ENCODE data around the gene GSTM5. TPM values are rescaled to one million over a fixed set of nuclear protein-coding genes. Genes with fewer than 3 reads are reported as not detected.

Gene GSTM5
- total and polyA plus RNA-seq, 2 experiments from 2014 or later = 0.21 TPM; not detected in 1

DNA sequence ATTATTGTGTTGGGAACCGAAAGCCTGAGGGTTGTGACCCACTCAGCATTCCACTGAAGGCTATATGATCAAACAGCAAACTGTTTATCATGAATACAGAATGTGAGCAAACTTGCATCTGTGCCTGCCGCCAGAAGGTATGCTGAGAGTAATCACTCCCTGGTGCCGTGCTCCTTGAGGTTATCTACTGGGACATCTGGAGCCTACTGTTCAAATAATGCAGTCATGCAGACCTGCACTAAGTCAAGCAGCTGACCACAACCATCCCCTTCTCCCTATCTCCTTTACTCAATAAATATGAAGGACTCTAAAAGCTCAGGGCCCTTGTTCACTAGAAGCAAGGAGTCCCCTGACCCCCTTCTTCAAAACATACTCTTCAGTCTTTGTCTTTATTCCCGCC, 13.5 kb downstream of the GSTM5 start:
- no peak overlapping the region for H3K4me3 ChIP-seq
- no peak overlapping the region for H3K27ac ChIP-seq
- H3K36me3 ChIP-seq = no peaks in the 10 kb centered on the region
- H3K4me1 ChIP-seq (ENCODE audit: low read depth) = no peaks in the 10 kb centered on the region
- no peaks in the 10 kb centered on the region for H3K27me3 ChIP-seq
- H3K9me3 ChIP-seq (ENCODE audit: low read depth) = no peaks in the 10 kb centered on the region
- DNase-seq (ENCODE audit: low read depth in 1 of 2, low spot score in 1 of 2) = no peak
- TF ChIP-seq, protein P1, sequence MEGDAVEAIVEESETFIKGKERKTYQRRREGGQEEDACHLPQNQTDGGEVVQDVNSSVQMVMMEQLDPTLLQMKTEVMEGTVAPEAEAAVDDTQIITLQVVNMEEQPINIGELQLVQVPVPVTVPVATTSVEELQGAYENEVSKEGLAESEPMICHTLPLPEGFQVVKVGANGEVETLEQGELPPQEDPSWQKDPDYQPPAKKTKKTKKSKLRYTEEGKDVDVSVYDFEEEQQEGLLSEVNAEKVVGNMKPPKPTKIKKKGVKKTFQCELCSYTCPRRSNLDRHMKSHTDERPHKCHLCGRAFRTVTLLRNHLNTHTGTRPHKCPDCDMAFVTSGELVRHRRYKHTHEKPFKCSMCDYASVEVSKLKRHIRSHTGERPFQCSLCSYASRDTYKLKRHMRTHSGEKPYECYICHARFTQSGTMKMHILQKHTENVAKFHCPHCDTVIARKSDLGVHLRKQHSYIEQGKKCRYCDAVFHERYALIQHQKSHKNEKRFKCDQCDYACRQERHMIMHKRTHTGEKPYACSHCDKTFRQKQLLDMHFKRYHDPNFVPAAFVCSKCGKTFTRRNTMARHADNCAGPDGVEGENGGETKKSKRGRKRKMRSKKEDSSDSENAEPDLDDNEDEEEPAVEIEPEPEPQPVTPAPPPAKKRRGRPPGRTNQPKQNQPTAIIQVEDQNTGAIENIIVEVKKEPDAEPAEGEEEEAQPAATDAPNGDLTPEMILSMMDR (IDR thresholded peaks at IDR 0.05; ENCODE audit: low read depth, low read length) = no peak

DNA sequence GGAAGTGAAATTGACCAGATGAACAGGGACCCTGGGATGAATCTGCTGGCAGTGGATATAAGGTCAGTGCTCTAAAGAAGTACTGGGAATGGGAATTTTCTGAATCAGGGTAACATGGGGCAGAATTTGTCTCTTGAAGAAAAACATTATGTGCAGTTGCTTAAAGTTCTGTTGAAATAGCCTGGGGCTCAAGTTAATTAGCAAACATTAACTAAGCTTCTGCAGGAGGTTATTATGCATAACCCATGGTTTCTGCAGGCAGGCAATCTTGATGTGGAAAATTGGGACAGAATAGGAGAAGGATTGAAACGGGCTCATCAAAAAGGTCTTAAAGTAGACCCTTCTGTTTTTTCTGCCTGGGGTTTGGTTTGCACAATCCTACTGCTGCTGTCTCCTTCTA, 14.0 kb downstream of the GSTM5 start:
- H3K27me3 ChIP-seq = no peaks in the 10 kb centered on the region
- H3K27ac ChIP-seq = no peak overlapping the region
- DNase-seq (ENCODE audit: low read depth in 1 of 2, low spot score in 1 of 2) = no peak
- no peaks in the 10 kb centered on the region for H3K4me1 ChIP-seq (ENCODE audit: low read depth)
- no peaks in the 10 kb centered on the region for H3K9me3 ChIP-seq (ENCODE audit: low read depth)
- H3K36me3 ChIP-seq = no peaks in the 10 kb centered on the region
- TF ChIP-seq, protein P1 (IDR thresholded peaks at IDR 0.05; ENCODE audit: low read depth, low read length) = no peak
- H3K4me3 ChIP-seq = no peak overlapping the region

DNA sequence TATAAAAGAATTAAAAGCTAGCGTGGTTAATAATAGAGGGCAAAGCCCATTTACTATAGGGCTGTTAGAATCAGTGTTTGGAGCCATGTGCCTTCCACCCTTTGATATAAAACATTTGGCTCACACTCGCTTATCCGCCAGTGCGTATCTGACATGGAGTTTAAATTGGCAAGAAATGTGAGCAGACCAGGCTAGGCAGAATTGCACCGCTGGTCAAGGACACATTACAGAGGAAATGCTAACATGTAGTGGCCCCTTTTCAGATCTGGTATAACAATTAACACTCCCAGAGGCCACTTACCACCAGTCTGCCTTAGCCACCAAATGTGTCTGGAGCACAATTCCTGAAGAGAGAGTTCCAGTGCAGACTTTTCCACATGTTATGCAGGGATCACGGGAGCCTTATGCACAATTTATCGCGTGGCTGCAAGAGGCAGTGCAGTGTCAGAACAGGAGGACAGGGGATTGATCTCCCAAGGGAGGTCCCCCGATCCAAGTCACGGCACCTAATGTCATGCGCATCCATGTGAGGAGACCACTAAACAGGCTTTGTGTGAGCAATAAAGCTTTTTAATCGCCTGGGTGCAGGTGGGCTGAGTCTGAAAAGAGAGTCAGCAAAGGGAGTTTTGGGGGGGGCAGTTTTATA, 14.8 kb downstream of the GSTM5 start:
- DNase-seq (ENCODE audit: low read depth in 1 of 2, low spot score in 1 of 2) = no peak
- no peak overlapping the region for H3K4me3 ChIP-seq
- TF ChIP-seq, protein P1 (IDR thresholded peaks at IDR 0.05; ENCODE audit: low read depth, low read length) = no peak
- no peak overlapping the region for H3K27ac ChIP-seq
- H3K27me3 ChIP-seq = no peaks in the 10 kb centered on the region
- no peaks in the 10 kb centered on the region for H3K36me3 ChIP-seq
- no peaks in the 10 kb centered on the region for H3K9me3 ChIP-seq (ENCODE audit: low read depth)
- H3K4me1 ChIP-seq (ENCODE audit: low read depth) = no peaks in the 10 kb centered on the region

DNA sequence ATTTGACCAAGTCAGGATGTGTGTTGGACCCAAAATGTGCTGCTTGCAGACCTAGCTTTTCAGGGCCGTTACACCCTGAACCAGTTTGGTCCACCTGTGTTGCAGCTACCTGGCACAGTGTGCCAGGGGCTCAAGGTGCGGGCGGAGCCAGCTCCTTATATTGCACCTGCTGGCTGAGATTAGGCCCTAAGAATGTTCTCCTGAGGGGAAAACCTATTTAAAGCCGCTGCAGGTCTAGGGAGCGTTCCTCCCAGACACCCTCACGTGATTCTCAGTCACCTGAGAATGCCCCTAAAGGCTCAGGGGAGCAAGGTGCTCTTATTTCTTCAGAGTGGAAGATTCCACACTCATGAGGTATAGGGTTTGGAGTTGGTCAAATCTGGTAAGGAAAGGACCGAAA, 16.8 kb downstream of the GSTM5 start:
- Histone ChIP-seq H3K4me1 (ENCODE audit: low read depth) (no peaks in the 10 kb centered on the region), H3K4me3 (no peak overlapping the region), H3K27ac (no peak overlapping the region), H3K36me3 (no peaks in the 10 kb centered on the region), H3K27me3 (no peaks in the 10 kb centered on the region), H3K9me3 (ENCODE audit: low read depth) (no peaks in the 10 kb centered on the region)
- no peak for DNase-seq (ENCODE audit: low read depth in 1 of 2, low spot score in 1 of 2)
- TF ChIP-seq, protein P1 (IDR thresholded peaks at IDR 0.05; ENCODE audit: low read depth, low read length) = no peak

DNA sequence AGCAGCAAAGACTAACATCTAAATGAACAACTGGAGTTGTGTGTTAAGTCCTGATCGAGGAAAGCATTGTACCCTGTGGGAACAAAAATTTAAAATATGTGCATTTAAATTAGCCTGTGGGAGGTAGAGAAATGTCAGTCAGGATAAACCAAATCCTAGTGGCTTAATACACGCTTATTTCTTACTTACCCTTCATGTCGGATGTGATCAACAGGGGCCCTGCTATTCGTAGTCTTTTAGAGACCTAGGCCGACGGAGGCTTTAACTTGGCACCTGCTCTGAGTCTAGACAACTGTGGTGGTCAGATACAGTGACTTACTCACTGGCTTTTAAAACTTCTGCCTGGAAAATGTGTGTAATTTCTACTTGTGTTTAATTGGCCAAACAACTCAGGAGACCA, 18.6 kb downstream of the GSTM5 start:
- no peak overlapping the region for H3K4me3 ChIP-seq
- DNase-seq (ENCODE audit: low read depth in 1 of 2, low spot score in 1 of 2) = no peak
- H3K4me1 ChIP-seq (ENCODE audit: low read depth) = no peaks in the 10 kb centered on the region
- no peaks in the 10 kb centered on the region for H3K36me3 ChIP-seq
- no peaks in the 10 kb centered on the region for H3K27me3 ChIP-seq
- TF ChIP-seq, protein P1 (IDR thresholded peaks at IDR 0.05; ENCODE audit: low read depth, low read length) = no peak
- H3K9me3 ChIP-seq (ENCODE audit: low read depth) = no peaks in the 10 kb centered on the region
- H3K27ac ChIP-seq = no peak overlapping the region

Measured in cardiac muscle cell (in vitro differentiated cells and primary cell).